ENCODE results near the gene TMEM267.

- TF ChIP-seq YY1 (IDR thresholded peaks at IDR 0.05; ENCODE audit: low read depth, low read length) (no peak), CTCF (IDR thresholded peaks at IDR 0.05; ENCODE audit: control extremely low read depth in 1 of 3, insufficient read depth in 1 of 3, low read depth in 1 of 3, low read length in 3 of 3) (no peak), ZNF274 (IDR thresholded peaks at IDR 0.05; ENCODE audit: borderline replicate concordance, extremely low read depth, low read length) (no peak), CREB1 (IDR thresholded peaks at IDR 0.05) (no peak), CEBPB (IDR thresholded peaks at IDR 0.05; ENCODE audit: low read depth, low read length) (no peak), POLR2A (IDR thresholded peaks at IDR 0.05; ENCODE audit: control extremely low read depth in 1 of 2, low read depth in 2 of 2, low read length in 2 of 2) (no peak), CHD2 (IDR thresholded peaks at IDR 0.05; ENCODE audit: low read length) (no peak), EZH2 (IDR thresholded peaks at IDR 0.05; ENCODE audit: low read depth, low read length, severe bottlenecking) (no peak), GTF2F1 (IDR thresholded peaks at IDR 0.05; ENCODE audit: borderline replicate concordance, low read depth, low read length) (no peak), EP300 (IDR thresholded peaks at IDR 0.05; ENCODE audit: borderline replicate concordance in 1 of 2, low read depth in 2 of 2, low read length in 2 of 2) (no peak), SRF (IDR thresholded peaks at IDR 0.05; ENCODE audit: low read depth, low read length) (no peak), SUZ12 (IDR thresholded peaks at IDR 0.05; ENCODE audit: low read length) (no peak), MAX (IDR thresholded peaks at IDR 0.05) (no peak)
Observed at GRCh38 chr5:43415935-43416802, 67.5 kb downstream of the TMEM267 start.

Data from H1 (cell line).